HG02884 (cell line): ENCODE measurements around the gene IARS2.
"Not testable (repeated sequence)": the region's sequence is repeated elsewhere in the genome, so short reads cannot be mapped to it uniquely, and the experiment has no call there.

Experiments
- ATAC-seq: cut with Tn5 transposase; IDR thresholded peaks from one replicate; pipeline ENCODE4 v1.9.1; 2021; ENCODE audit warnings: mild to moderate bottlenecking, moderate library complexity; ENCODE audit not compliant: unreplicated experiment

Gene IARS2

DNA sequence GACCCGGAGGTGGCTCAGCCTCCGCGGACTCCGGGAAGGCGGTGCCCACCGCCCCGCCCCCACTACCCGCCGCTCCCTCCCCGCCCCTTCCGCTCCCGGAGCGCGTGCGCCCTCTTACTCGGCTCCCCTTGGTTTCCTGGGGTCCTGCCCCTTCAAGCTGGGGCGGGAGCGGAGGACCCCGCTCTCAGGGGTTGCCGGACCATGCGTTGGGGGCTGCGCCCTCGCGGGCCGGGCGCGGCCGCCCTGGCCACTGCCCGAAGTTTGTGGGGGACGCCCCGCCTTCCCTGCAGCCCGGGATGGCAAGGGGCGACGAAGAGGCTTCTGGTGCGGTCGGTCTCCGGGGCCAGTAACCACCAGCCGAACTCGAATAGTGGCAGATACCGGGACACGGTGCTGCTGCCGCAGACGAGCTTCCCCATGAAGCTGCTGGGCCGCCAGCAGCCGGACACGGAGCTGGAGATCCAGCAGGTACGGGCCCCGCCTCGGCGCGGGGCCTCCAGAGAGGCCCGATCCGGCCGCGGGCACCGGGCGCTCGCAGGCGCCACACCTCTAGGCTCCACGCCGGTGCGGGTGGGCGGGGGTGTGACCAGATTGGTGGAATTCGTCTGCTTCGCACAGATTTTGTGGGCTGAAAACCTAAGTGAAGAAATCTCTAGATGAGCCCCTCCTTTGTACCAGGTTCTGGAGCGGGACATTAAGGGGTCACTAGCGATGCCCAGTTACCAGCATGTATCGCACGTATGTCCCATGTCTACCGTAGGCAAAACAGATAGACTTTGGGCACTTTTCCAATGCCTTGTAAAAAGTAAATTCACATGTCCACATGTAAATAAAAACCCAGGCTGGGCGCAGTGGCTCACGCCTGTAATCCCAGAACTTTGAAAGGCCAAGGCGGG, at the start of gene IARS2:
Gene IARS2, plus strand, starts transcription at position 117 of the 896 bp plus-strand sequence. Its CDS starts 85 bp downstream, at position 202.
- ATAC-seq: peak; percentile 47

DNA sequence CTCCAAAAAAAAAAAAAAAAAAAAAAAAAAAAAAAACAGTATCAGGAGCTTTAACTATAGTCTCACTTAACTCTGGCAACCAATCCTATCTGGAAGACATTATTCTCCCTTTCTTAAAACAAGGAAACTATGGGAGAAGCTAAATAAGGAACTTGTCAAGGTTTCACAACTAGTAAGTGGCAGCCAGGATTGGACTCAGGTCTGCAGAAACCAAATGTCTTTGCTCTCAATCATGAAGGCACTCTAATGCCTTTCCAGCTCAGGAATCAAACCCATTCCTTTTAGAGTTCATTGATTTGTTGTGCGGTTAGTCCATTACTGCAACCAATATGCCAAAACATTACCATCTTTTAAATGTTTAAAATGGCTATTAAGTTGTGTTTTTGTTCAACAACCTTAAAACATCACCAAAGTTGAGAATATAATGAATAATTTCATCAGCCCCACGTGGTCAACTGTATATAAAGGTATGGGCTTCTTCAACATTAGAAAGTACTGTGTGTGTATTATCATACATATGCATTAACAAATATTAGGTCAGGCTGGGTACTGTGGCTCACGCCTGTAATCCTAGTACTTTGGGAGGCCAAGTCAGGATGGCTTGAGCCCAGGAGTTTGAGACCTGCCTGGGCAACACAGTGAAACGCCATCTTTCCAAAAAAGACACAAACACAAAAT, 49.1 kb upstream of the IARS2 start:
- ATAC-seq: no peak

DNA sequence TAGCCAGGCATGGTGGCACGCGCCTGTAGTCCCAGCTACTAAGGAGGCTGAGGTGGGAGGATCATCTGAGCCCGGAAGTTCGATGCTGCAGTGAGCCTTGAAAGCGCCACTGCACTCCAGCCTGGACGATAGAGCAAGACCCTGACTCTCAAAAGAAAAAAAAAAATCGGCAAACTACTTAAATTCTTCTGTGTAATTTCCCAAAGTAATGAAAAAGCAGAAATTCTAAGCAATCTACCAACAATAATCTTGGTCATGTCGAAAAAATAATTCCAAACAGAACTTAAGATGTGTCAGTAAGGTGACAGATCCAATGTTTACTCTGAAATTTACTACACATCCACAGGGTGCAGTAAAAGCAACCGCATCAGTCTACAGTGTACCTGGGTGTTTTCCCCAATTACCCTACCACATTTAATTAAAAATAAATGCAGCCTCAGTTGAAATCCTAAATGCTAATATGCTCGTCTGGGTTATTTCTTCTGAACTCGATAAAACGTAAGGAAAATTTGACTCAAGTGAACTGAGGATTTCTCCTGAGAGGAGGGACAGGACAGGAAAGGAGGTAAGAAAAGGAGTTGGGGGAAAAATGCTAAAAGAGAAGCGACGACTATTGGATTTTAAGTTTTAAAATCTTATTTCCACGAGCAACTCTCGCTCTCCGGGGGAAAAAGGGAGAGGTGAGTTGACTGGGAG, 48.4 kb upstream of the IARS2 start:
- ATAC-seq: no peak

GRCh38 chr1:220046052-220046930, 47.6 kb upstream of the IARS2 start, which contains the start of gene EPRS1:
Gene EPRS1, minus strand, starts transcription at chr1:220046505. Its CDS starts 117 bp downstream, at chr1:220046388.
- peak; percentile 98 for ATAC-seq

DNA sequence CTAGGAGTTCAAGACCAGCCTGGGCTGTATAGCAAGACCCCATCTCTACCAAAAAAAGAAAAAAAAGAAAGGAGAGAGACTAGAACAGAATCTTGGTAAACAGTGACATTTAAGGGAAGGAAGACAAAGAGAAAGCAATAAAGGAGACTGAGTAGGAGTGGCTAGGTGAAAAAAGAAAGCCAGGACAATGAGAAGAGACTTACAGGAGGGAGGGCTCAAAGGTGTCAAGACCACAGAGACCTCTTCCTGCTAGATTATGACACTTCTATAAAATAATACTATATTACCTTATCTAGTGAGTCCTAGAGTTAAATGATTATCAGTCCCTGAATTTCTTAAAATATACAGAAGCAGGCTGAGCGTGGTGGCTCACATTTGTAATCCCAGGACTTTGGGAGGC, 37.6 kb upstream of the IARS2 start:
- ATAC-seq: no peak

DNA sequence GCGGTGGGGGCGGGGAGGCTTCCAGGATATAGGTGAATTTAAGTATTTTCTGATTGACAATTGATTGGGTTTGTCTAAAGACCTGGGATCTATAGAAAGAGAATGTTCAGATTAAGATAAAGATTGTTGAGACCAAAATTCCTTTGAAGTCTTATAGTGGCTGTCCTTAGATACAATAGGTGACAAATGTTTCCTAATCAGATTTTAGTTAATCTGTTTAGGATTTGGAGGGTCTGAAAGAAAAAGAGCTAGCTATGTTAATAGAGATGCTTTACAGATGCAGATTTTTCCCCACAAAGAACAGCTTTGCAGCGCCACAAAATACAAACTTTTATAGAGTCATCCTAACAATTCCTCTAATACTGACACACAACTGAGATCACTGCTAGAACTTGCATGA, 33.1 kb upstream of the IARS2 start:
- no peak for ATAC-seq

DNA sequence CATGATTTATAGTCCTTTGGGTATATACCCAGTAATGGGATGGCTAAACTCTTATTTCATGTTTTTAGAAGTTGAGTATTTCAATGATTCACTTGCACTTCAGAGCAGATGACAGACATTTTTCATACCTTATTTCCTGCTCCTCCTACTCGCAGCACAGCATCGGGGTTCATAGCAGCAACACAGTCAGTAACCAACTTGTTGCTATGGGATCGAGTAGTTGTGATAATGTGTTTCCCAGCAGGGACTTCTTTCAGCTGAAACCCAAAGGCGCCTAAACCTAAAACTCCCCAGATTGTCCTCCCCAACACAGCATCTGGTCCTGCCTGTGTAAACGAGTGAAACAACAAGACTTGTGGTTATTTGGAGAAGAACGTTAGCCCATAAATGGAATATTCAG, 31.3 kb upstream of the IARS2 start:
- no peak for ATAC-seq

- no peak for ATAC-seq
Observed at GRCh38 chr1:220067269-220068204, 26.4 kb upstream of the IARS2 start.

DNA sequence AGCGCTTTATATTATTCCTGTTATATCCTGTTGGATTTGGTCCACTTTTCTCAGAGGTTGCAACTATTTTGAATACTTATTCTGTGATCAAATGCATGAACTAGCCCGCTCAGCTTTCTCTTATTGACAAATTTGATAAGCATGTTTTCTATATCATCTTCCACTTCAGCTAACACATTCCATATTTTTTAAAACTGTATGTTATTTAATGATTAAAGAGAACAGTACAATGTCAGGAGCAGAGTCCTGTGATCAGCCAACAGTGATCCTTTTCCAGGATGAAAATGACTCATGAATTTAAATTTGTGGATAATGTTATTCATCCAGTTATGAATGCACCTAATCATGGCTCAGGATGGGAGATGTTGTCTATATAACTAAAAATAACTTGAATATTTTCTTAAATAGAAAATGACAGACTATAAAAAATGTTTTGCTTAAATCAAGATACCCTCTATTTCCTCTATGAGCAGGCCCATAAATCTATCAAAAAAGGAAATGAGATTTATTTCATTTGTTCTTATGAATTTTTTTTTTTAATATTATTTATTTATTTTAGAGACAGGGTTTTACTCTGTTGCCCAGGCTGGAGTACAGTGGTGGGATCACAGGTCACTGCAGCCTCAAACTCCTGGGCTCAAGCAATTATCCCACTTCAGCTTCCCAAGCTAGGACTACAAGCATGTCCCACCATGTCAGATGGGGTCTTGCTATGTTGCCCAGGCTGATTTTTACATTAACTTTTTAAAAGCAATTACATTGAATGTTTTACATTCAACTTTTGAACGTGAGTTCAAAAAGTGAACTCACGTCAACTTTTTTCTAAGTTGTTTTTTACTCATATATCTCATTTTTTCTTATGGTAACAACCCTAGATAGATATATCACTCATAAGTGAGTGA, 16.8 kb upstream of the IARS2 start:
- ATAC-seq: no peak

DNA sequence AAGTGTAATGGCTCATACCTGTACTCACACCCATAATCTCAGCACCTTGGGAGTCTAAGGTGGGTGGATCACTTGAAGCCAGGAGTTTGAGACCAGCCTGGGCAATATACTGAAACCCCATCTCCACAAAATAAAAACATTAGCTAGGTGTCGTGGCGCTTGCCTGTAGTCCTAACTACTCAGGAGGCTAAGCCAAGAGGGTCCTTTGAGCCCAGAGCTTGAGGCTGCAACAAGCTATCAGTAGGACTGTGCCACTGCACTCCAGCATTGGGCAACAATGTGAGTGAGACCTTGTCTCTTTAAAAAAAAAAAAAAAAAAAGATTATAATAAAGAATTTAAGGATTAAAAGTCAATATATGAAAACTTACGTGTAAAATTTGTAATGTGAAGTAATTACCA, 16.0 kb upstream of the IARS2 start:
- ATAC-seq: no peak

DNA sequence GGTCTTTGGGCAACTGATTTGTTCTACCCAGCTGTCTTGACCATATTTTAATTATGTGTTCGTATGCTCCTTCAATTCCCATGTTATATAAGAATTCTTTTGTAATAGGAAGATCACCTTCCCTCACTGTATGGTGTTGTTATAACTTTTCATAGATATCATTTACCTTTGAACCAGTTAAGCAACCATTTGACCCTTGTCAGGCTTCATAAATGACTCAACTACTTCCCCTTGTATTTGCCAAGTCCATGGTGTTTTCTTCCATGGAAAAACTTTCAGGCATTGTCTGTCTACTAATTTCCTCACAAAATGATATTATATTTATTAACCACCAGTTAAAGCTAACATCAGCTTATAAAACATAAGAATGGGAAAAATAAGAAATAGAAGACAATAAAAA, 9.5 kb upstream of the IARS2 start:
- ATAC-seq: no peak

DNA sequence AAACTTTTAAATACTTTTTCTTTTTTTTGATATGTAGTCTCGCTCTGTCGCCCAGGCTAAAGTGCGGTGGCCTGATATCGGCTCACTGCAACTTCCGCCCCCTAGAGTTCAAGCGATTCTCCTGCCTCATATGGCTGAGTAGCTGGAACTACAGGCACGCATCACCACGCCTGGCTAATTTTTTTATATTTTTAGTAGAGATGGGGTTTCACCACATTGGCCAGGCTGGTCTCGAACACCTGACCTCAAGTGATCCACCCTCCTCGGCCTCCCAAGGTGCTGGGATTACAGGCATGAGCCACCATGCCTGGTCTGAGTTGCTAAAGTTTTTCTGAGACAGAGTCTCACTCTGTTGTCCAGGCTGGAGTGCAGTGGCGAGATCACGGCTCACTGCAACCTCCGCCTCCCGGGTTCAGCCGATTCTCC, 7.7 kb upstream of the IARS2 start:
- peak; percentile 52 for ATAC-seq

DNA sequence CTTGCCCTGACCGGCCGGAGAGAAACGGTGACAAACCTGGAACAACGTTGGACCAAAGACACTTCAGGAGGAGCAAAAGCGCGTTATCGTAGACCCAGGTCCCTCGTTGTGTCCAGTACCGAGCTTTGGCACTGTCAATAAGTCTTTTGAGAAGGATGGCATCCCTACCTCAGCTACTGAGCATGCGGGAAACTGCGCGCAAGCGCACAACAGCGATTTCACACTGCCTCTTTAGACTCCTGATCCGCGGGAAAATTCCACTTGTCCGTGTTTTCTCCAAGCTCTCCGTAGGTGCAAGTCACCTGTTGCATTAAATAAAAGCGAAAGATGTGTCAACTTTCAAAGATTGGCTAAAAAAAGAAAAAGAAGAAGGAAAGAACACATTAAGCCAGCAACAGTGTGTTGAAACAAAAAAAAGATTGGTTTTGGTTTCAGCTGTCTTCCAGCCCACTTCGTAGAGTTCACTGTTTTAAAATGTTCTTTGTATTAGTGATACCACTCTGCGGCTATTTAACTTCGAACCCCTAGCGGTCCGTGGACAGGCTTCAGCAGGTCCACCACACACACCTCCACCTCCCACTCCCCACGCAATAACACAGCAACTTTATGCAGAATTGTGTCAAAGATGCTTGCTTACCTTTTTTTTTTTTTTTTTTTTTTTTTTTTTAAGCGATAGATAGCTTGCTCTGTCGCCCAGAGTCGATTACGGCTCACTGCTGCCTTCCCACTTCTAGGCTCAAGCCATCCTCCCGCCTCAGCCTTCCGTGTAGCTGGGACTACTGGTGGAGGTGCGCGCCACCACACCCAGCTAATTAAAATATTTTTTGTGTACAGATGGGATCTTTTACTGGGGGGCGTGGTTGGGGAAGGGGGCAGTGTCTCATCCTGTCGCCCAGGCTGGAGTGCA, 4.0 kb upstream of the IARS2 start, which contains the start of gene BPNT1:
Gene BPNT1, minus strand, starts transcription at position 139 of the 907 bp plus-strand sequence. CDS start 9,942 bp downstream, outside the sequence.
- ATAC-seq: peak; percentile 50

DNA sequence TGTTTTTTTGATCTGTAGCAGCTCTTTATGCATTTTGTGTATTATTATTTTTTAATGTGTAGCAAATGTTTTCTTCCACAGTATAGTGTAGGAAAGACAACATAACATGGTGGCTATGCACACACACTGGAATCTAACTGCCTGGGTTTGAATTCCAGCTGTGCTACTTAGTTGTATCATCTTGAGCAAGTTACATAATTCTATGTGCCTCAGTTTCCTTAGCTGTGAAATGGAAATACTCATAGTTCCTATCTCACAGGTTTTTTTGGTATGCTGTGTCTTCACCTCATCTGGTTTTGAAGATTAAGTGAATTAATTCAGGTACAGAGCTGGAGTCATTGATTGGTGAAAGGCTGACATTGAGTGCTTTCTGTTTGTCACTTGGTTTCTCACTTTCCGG, 1.2 kb upstream of the IARS2 start:
- ATAC-seq: no peak

GRCh38 chr1:220093361-220094015, 444 bp upstream of the IARS2 start:
- ATAC-seq: no peak

- ATAC-seq: no peak
Observed at GRCh38 chr1:220099826-220100225, 5.9 kb downstream of the IARS2 start.

DNA sequence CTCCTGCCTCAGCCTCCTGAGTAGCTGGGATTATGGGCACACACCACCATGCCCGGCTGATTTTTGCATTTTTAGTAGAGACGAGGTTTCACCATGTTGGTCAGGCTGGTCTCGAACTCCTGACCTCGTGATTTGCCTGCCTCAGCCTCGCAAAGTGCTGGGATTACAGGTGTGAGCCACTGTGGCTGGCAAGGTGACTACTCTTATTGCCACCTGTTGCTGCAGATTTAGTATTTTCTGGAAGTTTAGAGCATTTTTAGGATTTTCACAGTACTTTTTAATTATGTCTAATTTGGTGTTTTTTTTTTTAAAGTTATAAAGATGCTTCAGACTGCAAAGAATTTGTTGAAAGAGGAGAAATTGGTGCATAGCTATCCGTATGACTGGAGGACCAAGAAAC, 16.5 kb downstream of the IARS2 start:
- ATAC-seq: not testable (repeated sequence)
